Measurements from ENCODE around the gene SAGE1.
"Not testable (repeated sequence)": the region's sequence is repeated elsewhere in the genome, so short reads cannot be mapped to it uniquely, and the experiment has no call there.

The SAGE1 gene, protein sequence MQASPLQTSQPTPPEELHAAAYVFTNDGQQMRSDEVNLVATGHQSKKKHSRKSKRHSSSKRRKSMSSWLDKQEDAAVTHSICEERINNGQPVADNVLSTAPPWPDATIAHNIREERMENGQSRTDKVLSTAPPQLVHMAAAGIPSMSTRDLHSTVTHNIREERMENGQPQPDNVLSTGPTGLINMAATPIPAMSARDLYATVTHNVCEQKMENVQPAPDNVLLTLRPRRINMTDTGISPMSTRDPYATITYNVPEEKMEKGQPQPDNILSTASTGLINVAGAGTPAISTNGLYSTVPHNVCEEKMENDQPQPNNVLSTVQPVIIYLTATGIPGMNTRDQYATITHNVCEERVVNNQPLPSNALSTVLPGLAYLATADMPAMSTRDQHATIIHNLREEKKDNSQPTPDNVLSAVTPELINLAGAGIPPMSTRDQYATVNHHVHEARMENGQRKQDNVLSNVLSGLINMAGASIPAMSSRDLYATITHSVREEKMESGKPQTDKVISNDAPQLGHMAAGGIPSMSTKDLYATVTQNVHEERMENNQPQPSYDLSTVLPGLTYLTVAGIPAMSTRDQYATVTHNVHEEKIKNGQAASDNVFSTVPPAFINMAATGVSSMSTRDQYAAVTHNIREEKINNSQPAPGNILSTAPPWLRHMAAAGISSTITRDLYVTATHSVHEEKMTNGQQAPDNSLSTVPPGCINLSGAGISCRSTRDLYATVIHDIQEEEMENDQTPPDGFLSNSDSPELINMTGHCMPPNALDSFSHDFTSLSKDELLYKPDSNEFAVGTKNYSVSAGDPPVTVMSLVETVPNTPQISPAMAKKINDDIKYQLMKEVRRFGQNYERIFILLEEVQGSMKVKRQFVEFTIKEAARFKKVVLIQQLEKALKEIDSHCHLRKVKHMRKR
- total RNA-seq: 0.07 to 0.24 reads per million in 2 donors

DNA sequence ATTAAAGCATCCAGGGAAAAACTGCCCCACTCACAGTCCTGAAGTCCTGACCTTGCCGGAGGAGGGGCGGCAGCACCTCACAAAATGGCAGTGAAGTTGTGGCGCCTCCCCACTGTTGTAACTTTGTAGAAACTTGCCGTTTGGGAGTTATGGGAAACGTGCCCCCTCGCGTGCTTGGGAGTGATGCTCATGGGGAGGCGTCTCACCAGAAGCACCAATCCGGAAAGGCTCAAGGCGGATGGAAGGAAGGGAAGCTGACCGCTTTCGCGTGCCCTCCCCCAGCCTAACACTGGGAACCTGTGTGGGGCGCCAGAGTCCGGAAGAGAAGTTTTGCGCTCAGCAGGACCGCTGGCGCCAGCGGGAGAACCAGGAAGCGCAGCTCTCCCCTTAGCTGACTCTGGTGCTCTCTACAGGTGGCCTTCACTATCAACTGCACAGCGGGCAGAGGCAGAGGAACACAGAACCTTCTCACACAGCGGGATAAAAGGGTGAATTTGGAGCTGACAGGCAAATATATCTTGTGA, at the start of gene SAGE1, which contains the start of gene CT45A10:
TSS of gene SAGE1 (plus strand) at position 423 of the 524 bp plus-strand sequence. CDS start 2,527 bp downstream, outside the sequence.
TSS of gene CT45A10 (minus strand) at position 151 of the 524 bp plus-strand sequence. CDS start 8,100 bp downstream, outside the sequence.
- no peak for DNase-seq

DNA sequence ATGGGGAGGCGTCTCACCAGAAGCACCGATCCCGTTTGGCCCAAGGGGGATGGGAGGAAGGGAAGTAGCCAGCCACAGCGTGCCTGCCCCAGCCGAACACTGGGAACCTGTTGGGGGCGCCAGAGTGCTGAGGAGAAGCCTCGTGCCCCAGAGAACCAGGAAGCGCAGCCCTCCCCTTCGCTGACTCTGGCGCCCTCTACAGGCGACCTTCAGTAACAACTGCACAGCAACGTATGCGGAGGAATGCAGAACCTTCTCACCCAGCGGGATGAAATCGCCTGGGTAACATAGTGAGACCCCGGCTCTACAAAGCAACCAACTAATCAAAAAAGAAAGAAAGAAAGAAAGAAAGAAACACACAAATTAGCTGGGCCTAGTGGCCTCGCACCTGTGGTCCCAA, 39.1 kb upstream of the SAGE1 start, which contains the start of gene CT45A8:
TSS of gene CT45A8 (minus strand) at position 101 of the 400 bp plus-strand sequence. CDS start 3,755 bp downstream, outside the sequence.
- not testable (repeated sequence) for DNase-seq

DNA sequence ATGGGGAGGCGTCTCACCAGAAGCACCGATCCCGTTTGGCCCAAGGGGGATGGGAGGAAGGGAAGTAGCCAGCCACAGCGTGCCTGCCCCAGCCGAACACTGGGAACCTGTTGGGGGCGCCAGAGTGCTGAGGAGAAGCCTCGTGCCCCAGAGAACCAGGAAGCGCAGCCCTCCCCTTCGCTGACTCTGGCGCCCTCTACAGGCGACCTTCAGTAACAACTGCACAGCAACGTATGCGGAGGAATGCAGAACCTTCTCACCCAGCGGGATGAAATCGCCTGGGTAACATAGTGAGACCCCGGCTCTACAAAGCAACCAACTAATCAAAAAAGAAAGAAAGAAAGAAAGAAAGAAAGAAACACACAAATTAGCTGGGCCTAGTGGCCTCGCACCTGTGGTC, 21.8 kb upstream of the SAGE1 start, which contains the start of gene CT45A9:
TSS of gene CT45A9 (minus strand) at position 101 of the 400 bp plus-strand sequence. CDS start 3,751 bp downstream, outside the sequence.
- not testable (repeated sequence) for DNase-seq

DNA sequence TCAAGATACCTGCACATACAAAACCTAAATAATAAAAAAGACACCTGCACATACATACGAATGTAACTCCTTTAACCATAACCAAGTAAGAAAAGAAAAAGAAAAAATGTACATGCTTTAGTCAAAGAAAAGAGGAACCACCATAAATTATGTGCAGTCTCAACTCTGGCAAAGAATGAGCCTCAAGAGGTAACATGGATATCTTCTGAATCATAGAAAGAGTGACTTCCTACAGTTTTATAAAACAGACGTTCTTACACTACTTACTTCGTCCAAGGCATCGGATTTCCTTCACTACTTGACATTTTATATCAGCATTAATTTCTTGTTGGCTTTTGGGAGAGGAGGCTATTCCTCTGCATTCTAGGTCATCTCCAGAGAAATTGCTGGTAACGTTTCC, 10.8 kb upstream of the SAGE1 start:
- DNase-seq: not testable (repeated sequence)

DNA sequence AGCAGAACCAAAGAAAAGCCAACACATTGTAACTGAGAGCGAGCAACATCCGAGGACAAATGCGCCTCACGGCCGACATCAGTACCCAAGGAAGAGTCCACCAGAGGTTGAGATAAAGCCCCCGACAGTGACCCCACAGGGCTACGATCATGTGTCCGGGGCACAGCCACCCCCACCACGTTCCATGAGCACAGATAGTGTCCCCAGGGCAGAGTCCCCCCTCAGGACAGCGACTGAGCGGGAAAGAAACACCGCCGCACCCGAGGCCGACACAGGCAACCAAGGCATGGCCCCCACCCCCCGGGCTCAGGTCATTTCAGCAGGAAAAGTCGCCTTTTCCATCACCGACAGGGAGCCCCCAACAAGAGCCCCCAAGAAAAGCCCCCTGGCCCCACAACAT, 5.3 kb upstream of the SAGE1 start:
- not testable (repeated sequence) for DNase-seq

DNA sequence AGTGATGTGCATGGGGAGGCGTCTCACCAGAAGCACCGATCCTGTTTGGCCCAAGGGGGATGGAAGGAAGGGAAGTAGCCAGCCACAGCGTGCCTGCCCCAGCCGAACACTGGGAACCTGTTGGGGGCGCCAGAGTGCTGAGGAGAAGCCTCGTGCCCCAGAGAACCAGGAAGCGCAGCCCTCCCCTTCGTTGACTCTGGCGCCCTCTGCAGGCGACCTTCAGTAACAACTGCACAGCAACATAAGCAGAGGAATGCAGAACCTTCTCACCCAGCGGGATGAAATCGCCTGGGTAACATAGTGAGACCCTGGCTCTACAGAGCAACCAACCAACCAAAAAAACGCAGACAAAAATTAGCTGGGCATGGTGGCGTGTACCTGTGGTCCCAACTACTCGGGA, 4.5 kb upstream of the SAGE1 start:
- peak; percentile 13 for DNase-seq

DNA sequence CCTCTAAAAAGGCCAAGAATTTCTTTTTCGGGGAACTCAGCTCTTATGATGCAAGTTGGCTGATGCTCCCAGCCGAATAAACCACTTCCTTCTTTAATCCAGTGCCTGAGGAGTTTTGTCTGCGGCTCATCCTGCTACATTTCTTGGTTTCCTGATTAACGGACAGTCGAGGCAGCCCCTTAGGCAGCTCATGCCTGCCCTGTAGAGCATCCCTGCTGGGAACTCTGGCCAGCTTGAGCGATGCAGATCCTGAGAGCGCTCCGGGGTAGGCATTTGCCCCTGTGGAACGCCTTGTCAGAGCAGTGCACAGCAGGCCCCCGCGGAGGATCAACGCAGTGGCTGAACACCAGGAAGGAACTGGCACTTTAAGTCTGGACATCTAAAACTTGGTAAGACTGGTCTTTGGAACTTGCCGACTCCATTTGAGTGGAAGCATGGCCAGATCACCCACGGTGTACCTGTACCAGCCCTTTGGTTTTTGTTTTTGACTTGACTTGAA, 3.4 kb upstream of the SAGE1 start:
- no peak for DNase-seq

DNA sequence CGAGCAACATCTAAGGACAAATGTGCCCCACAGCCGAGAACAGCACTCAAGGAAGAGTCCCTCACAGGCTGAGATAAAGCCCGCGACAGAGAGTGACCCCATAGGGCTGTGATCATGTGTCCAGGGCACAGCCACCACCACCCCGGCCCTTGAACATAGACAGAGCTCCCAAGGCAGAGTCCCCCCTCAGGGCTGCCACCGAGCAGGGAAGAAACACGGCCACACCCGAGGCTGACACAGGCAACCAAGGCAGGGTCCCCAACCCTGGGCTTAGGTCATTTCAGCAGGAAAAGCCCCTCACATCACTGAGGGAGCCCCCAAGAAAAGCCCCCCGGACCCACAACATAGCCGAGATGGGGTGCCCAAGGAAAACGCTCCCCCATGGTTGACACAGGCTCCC, 735 bp upstream of the SAGE1 start:
- DNase-seq: no peak

DNA sequence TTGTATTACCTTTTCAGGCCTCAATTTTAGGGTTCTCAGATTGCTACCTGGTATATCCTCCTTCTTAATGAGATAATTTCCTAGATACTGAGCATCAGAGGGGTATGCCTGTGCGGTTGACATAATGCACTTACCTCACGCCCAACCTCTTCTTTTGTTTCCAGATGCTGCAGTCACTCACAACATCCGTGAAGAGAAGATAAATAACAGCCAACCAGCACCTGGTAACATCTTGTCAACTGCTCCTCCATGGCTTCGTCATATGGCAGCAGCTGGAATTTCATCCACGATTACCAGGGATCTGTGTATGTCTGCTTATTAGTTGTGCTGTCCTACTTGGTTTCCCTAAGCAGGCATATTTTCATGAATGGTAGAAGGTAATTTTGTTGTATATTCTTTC, 16.7 kb downstream of the SAGE1 start:
- DNase-seq: no peak

DNA sequence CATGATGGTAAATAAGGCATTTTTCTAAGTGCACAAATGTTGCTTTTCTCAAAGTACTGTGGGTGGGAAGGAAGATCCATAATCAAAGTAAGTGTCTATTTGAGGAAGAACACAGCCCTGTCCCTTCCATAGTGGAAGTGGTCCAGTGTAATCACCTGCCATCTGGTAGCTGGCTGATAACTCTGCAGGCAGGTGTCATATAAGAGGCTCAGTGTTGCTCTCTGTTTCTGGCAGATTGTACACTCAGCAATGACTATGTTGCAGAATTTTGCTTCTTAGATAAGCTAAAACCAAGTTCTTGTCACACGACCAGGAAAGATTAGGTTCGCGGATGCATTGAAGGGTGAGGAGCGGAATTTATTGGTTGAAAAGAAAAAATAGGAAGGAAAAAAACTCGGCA, 20.9 kb downstream of the SAGE1 start:
- DNase-seq: no peak

DNA sequence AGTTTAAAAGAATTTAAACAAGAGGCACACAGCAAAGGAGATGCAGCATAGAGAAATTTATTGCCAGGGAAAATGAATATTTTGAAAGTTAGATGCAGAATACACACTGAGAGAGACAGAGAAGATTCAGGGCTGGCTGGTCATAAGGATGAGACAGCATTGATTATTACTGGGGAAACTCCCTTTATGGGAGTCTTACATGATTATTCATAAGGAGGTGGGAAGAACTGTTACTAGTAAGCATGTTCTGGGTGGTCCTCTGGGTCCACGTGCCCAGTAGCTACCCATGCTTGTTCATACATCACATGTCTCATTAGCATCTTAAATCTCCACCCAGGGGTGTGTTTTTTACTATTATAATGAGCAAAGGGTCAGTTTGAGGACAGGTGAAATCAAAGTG, 27.0 kb downstream of the SAGE1 start:
- DNase-seq: not testable (repeated sequence)

DNA sequence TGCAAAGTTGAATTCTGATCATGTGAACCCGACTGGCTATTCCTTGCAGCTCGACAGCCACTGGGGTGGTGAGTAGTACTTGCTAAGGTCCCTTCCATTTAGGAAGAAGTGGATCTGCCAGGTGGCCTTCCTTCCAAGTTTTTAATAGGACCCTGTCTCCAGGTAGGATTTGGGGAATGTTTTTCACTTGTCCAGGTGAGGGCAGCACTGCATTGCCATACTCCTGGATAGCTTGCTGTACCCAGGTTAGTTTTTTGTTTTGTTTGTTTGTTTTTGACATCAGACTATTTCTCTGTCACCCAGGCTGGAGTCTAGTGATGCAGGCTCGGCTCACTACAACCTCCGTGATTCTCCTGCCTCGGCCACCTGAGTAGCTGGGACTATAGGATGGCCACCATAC, 29.8 kb downstream of the SAGE1 start:
- no peak for DNase-seq

DNA sequence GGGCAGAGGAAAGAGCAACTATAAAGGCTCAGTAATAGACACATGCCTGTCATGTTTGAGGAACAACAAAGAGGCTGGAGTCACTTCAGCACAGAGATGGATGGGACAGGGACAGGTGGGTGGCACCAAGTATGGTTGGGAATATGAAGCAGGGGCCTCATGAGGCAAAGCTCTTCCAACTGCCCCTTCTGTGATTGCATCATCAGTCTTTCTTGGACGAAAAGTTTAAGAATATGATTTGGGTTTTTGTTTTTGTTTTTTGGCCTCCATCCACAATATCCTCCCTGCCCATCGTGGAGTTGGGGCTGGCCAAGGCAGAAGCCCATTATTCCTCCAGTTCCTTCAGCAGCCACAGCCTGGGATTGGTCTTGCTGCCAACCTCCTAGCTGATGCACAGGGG, 34.4 kb downstream of the SAGE1 start:
- DNase-seq: no peak

DNA sequence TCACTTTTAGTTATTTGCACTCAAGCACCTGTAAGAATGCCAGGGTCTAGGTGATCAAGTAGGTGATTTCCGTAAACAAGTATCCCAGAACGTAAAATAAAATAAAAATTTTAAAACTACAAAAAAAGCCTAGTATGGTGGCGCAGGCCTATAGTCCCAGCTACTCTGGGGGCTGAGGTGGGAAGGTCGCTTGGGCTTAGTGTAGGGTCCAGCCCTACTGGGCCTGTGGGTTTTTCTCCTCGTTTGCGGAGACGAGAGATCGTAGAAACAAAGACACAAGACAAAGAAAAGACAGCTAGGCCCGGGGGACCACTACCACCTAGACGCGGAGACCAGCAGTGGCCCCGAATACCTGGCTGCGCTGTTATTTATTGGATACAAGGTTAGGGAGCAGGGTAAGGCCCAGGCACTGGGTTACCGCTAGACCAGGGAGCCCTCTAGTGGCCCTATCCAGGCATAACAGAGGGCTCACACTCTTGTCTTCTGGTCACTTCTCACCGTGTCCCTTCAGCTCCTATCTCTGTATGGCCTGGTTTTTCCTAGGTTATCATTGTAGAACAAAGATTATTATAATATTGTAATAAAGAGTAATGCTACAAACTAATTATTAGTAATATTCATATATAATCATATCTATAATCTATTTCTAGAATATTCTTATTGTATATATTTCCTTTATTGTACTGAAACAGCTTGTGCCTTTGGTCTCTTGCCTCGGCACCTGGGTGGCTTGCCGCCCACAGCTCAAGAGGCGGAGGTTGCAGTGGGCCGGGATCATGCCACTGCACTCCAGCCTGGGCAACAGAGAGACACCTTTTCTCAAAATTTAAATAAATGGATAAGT, 38.4 kb downstream of the SAGE1 start:
- peak; percentile 20 for DNase-seq

DNA sequence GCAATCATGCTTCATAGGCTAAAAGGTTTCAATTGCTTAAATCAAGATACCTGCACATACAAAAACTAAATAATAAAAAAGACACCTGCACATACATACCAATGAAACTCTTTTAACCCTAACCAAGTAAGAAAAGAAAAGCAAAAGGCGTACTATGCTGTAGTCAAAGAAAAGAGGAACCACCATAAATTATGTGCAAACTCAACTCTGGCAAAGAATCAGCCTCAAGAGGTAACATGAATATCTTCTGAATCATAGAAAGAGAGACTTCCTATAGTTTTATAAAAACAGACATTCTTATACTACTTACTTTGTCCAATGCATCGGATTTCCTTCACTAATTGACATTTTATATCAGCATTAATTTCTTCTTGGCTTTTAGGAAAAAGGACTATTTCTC, 51.0 kb downstream of the SAGE1 start:
- DNase-seq: no peak

DNA sequence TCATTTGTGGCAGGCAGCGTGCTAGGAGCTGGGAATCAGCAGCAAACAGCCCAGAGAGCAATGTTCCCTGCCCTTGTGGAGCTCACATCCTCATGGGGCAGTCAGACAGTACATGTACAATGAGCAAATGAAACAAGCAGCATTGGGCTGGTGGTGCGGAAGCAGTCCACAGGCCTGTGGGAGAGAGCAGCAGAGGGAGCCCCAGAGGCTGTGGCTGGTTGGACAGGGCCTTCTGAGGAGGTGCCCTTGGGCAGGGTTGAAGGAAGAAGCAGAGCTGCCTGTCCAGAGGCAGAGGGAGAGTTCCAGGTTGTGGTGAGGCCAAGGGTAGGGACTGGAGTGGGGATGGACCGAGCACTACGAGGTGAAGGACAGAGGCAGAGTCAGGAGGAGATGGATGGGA, 57.8 kb downstream of the SAGE1 start:
- DNase-seq: no peak

All from T-helper 9 cell (primary cell).